Endothelial cell (in vitro differentiated cells): ENCODE data around the gene RAD18. TPM values are rescaled to one million over a fixed set of nuclear protein-coding genes. Genes with fewer than 3 reads are reported as not detected.

ENCODE experiments used
- DNase-seq: peaks from one replicate; pipeline ENCODE4 v3.0.0; 2021; ENCODE audit warnings: low spot score
- H3K27ac Mint-ChIP-seq: one replicate; pipeline ENCODE4 v1.8.0; 2021; ENCODE audit warnings: mixed read lengths, inconsistent platforms; ENCODE audit not compliant: unreplicated experiment
- H3K27me3 Mint-ChIP-seq: one replicate; pipeline ENCODE4 v1.8.0; 2021; ENCODE audit warnings: mild to moderate bottlenecking, moderate library complexity, mixed read lengths, inconsistent platforms; ENCODE audit not compliant: unreplicated experiment
- H3K36me3 Mint-ChIP-seq: one replicate; pipeline ENCODE4 v1.8.0; 2021; ENCODE audit warnings: mild to moderate bottlenecking, low read depth, mixed read lengths, inconsistent platforms; ENCODE audit not compliant: unreplicated experiment
- H3K4me1 Mint-ChIP-seq: one replicate; pipeline ENCODE4 v1.8.0; 2021; ENCODE audit warnings: mild to moderate bottlenecking, mixed read lengths, inconsistent platforms; ENCODE audit not compliant: unreplicated experiment
- H3K4me3 Mint-ChIP-seq: one replicate; pipeline ENCODE4 v1.8.0; 2021; ENCODE audit warnings: mild to moderate bottlenecking, mixed read lengths, inconsistent platforms; ENCODE audit not compliant: unreplicated experiment
- H3K9me3 Mint-ChIP-seq: one replicate; pipeline ENCODE4 v1.8.0; 2021; ENCODE audit warnings: mixed read lengths, inconsistent platforms; ENCODE audit not compliant: unreplicated experiment
- total RNA-seq: library from RNA; stranded (reverse); fragmentation: NEBNext Ultra II Directional; extraction: Animal tissue kit (Norgen Biotek cat#: 25700); gene quantifications from one replicate; pipeline ENCODE4 v1.2.1, GENCODE V29; 2021; ENCODE audit not compliant: unreplicated experiment
- TF ChIP-seq, protein P1 (sequence below): fragments of 200-600 bp; sonication (generic); IDR thresholded peaks from one replicate; pipeline ENCODE4 v1.5.0; 2021; ENCODE audit warnings: antibody characterized with exemption; ENCODE audit not compliant: unreplicated experiment

RAD18 gene
- total RNA-seq, 1 donor from 2014 or later, result 12.2 TPM

DNA sequence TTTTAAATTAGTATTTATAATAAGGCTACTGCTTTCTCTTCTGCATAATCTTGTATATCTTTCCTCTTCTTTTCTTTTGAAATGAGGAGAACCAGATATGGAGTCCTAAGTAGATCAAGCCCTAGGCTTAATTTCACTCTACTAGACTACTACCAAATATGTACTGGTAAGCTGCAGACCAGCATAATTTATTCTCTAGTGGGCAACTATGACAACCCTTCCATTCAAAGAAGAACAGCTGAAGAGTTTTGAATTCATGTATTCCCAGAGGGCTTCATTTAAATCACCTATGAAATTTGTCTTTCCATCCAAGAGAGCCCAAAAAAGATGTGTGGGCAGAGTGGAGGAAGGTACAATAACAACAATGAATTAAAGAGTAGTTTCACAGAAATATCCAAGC is 10.0 kb downstream of the RAD18 start:
- no peaks in the 10 kb centered on the region for H3K9me3 Mint-ChIP-seq

DNA sequence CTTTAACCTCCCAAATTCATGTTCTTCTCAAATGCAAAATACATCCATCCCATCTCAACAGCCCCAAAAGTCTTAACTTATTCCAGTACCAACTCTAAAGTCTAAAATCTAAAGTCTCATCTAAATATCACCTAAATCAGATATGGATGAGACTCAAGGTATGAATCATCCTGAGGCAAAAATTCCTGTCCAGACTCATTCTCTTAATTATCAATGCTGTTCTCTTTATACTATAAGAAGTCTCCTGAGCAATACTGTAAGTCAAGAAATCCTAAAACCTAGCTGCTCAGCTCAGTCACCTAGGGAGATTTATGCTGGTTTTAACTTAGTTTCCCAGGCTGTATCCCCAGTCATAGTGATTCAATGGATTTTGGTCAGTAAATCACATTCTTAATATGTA is 11.1 kb downstream of the RAD18 start:
- H3K27me3 Mint-ChIP-seq, result no peaks in the 10 kb centered on the region
- H3K4me1 Mint-ChIP-seq, result peaks cover 3% of the 10 kb centered on the region
- TF ChIP-seq, protein P1, sequence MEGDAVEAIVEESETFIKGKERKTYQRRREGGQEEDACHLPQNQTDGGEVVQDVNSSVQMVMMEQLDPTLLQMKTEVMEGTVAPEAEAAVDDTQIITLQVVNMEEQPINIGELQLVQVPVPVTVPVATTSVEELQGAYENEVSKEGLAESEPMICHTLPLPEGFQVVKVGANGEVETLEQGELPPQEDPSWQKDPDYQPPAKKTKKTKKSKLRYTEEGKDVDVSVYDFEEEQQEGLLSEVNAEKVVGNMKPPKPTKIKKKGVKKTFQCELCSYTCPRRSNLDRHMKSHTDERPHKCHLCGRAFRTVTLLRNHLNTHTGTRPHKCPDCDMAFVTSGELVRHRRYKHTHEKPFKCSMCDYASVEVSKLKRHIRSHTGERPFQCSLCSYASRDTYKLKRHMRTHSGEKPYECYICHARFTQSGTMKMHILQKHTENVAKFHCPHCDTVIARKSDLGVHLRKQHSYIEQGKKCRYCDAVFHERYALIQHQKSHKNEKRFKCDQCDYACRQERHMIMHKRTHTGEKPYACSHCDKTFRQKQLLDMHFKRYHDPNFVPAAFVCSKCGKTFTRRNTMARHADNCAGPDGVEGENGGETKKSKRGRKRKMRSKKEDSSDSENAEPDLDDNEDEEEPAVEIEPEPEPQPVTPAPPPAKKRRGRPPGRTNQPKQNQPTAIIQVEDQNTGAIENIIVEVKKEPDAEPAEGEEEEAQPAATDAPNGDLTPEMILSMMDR, result no peak

More for the DNA sequence above, 10.0 kb downstream of the RAD18 start:
- Mint-ChIP-seq H3K27me3 (no peaks in the 10 kb centered on the region), H3K36me3 (no peaks in the 10 kb centered on the region), H3K4me3 (no peak overlapping the region), H3K27ac (no peak overlapping the region), H3K4me1 (peaks cover 3% of the 10 kb centered on the region)
- TF ChIP-seq, protein P1, result no peak
- DNase-seq, result no peak

DNA sequence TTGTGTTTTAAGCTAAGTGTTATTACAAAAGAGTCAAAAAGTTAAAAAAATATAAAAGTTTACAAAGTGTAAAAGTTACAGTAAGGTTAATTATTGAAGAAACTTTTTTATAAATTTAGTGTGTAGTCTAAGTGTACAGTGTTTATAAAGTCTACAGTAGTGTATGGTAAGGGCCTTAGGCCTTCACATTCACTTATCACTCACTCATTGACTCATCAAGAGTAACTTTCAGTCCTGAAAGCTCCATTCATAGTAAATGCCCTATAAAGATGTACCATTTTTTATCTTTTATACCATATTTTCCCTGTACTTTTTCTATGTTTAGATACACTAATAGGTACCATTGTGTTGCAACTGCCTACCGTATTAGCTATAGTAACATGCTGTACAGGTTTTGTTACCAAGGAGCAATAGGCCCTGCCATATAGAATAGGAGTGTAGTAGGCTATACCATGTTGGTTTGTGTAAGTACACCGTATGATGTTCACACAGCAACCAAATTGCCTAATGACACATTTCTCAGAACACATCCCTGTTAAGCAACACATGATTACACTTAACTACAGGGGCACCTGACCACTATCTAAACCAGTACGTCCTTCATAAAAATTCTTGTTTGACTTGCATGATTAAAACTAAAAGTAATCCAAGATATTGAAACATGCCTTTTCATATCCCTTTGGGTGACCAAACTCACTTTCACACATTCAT is 17.2 kb downstream of the RAD18 start:
- H3K4me3 Mint-ChIP-seq, result no peak overlapping the region
- H3K27ac Mint-ChIP-seq, result no peak overlapping the region
- H3K4me1 Mint-ChIP-seq, result peaks cover 3% of the 10 kb centered on the region
- H3K27me3 Mint-ChIP-seq, result no peaks in the 10 kb centered on the region
- peaks cover 5% of the 10 kb centered on the region for H3K9me3 Mint-ChIP-seq
- no peak for DNase-seq
- peaks cover 18% of the 10 kb centered on the region for H3K36me3 Mint-ChIP-seq
- TF ChIP-seq, protein P1, result no peak

More for the DNA sequence above, 11.1 kb downstream of the RAD18 start:
- Mint-ChIP-seq H3K9me3 (no peaks in the 10 kb centered on the region), H3K4me3 (no peak overlapping the region), H3K36me3 (no peaks in the 10 kb centered on the region), H3K27ac (no peak overlapping the region)
- no peak for DNase-seq

DNA sequence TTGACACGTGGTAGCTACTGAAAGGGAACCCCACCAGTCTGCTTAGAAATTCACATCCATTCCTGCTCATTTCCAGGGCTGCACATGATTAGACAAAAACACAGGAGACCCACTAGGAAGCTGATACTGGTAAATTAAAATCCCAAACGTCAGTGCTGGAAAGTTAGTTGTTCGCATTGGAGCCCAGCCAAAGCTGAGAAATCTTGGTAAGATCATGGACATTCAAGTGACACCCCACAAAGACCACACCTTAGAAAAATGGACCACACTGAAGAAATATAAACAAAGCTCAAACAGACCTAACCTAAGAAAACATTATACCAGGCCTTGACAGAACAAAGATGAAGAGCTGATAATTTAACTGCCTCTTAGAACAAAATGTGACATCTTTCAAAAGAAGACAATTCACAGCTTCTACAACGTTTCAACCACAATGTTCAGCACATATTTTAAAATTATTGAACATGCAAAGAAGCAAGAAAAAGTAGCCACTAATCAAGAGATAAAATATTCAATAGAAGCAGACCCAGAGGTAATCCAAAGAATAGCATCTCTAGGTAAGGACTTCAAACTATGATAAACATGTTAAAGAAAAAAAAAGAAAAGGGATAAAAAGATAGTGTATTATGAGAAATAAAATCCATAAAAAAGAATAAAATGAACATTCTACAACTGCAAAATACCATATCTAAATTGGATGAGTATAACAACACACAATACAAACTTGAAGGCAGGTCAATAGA is 20.4 kb downstream of the RAD18 start:
- Mint-ChIP-seq H3K9me3 (peaks cover 5% of the 10 kb centered on the region), H3K27me3 (no peaks in the 10 kb centered on the region), H3K4me3 (no peak overlapping the region), H3K36me3 (peaks cover 25% of the 10 kb centered on the region), H3K4me1 (no peaks in the 10 kb centered on the region), H3K27ac (no peak overlapping the region)
- TF ChIP-seq, protein P1, result no peak
- DNase-seq, result no peak

DNA sequence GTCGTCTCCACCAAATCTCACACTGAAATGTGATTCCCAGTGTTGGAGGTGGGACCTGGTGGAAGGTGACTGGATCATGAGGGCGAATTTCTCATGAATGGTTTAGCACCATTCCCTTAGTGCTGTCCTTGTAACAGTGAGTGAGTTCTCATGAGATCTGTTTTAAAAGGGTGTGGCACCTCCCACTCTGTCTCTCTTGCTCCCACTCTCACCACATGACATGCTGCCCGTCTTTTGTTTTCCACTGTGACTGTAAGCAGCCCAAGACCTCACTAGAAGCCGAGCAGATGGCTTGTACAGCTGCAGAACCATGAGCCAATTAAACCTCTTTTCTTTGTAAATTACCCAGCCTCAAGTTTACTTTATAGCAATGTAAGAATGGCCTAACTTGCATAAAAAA is 21.2 kb downstream of the RAD18 start:
- Mint-ChIP-seq H3K9me3 (peaks cover 5% of the 10 kb centered on the region), H3K27me3 (no peaks in the 10 kb centered on the region), H3K27ac (no peak overlapping the region), H3K4me1 (no peaks in the 10 kb centered on the region), H3K4me3 (no peak overlapping the region), H3K36me3 (peaks cover 25% of the 10 kb centered on the region)
- no peak for DNase-seq
- TF ChIP-seq, protein P1, result no peak
